Amygdala (tissue), 56 donors: Measurements from ENCODE around the gene ABCA12.

Source experiments
- DNase-seq, 56 donors: peaks; one replicate each; lab custom pipeline; 2025; lab: John Stamatoyannopoulos, UW

The ABCA12 gene

GRCh38 chr2:215137741-215138340, 585 bp downstream of the ABCA12 start:
- DNase-seq, result no peak

GRCh38 chr2:215137329-215137686, 1.1 kb downstream of the ABCA12 start:
- DNase-seq, result no peak

GRCh38 chr2:215136669-215137328, 1.6 kb downstream of the ABCA12 start:
- DNase-seq, result no peak

GRCh38 chr2:215120401-215120800, 18.0 kb downstream of the ABCA12 start:
- no peak for DNase-seq

GRCh38 chr2:215119847-215120246, 18.6 kb downstream of the ABCA12 start:
- DNase-seq, result no peak

GRCh38 chr2:215110918-215111317, 27.5 kb downstream of the ABCA12 start:
- DNase-seq, result no peak

GRCh38 chr2:215107216-215108056, 31.0 kb downstream of the ABCA12 start:
- DNase-seq, result no peak

- DNase-seq, result no peak
Observed at GRCh38 chr2:215105607-215106354, 32.6 kb downstream of the ABCA12 start.

- no peak for DNase-seq
Observed at GRCh38 chr2:215104226-215104625, 34.2 kb downstream of the ABCA12 start.

GRCh38 chr2:215098875-215099274, 39.6 kb downstream of the ABCA12 start:
- DNase-seq, result no peak

GRCh38 chr2:215084080-215084479, 54.3 kb downstream of the ABCA12 start:
- DNase-seq, result no peak

GRCh38 chr2:215083146-215083545, 55.3 kb downstream of the ABCA12 start:
- no peak for DNase-seq

- DNase-seq, result no peak
Observed at GRCh38 chr2:215082446-215082845, 56.0 kb downstream of the ABCA12 start.

- no peak for DNase-seq
Observed at GRCh38 chr2:215080545-215080944, 57.9 kb downstream of the ABCA12 start.

GRCh38 chr2:215071676-215072075, 66.8 kb downstream of the ABCA12 start:
- no peak for DNase-seq

GRCh38 chr2:215068399-215068798, 70.0 kb downstream of the ABCA12 start:
- DNase-seq, result no peak

GRCh38 chr2:215066124-215066523, 72.3 kb downstream of the ABCA12 start:
- no peak for DNase-seq

GRCh38 chr2:215063526-215063925, 74.9 kb downstream of the ABCA12 start:
- DNase-seq, result no peak

- DNase-seq, result peak in 12 of 56 donors; percentile 1 to 40 (median 10)
Observed at GRCh38 chr2:215060861-215061536, 77.4 kb downstream of the ABCA12 start.

- DNase-seq, result no peak
Observed at GRCh38 chr2:215059724-215060123, 78.7 kb downstream of the ABCA12 start.
